ENCODE results near the gene HCK.

DNA sequence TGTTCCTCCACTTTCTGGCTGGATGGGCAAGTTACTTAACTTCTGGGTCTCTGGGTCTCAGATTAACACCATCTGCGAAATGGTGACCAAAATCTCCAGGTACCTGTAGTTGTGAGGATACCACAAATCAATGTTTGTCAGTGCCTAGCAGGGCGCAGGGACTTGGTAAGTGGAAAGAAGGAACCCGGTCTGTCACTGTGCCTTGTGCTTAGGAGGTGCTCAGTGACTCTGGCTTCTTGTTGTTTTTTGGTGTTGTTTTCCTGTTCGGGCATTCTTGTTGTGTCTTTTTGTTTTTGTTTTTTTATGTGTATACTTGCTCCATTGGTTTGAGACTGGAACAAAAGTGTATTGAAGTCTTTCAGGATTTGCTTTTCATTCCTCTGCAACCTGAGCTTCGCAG lies 75.3 kb downstream of the HCK start:
- no peak for TF ChIP-seq POLR2A (IDR thresholded peaks at IDR 0.05)
- TF ChIP-seq, protein P1, sequence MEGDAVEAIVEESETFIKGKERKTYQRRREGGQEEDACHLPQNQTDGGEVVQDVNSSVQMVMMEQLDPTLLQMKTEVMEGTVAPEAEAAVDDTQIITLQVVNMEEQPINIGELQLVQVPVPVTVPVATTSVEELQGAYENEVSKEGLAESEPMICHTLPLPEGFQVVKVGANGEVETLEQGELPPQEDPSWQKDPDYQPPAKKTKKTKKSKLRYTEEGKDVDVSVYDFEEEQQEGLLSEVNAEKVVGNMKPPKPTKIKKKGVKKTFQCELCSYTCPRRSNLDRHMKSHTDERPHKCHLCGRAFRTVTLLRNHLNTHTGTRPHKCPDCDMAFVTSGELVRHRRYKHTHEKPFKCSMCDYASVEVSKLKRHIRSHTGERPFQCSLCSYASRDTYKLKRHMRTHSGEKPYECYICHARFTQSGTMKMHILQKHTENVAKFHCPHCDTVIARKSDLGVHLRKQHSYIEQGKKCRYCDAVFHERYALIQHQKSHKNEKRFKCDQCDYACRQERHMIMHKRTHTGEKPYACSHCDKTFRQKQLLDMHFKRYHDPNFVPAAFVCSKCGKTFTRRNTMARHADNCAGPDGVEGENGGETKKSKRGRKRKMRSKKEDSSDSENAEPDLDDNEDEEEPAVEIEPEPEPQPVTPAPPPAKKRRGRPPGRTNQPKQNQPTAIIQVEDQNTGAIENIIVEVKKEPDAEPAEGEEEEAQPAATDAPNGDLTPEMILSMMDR (IDR thresholded peaks at IDR 0.05): no peak

All from Peyer's patch (tissue), 4 donors.